Left lobe of liver (tissue), 2 donors: ENCODE data around the gene SOS1. TPM values are rescaled to one million over a fixed set of nuclear protein-coding genes. Genes with fewer than 3 reads are reported as not detected.

Source experiments
- ATAC-seq: fragments of 200-7000 bp; cut with Tn5 transposase; one replicate; pipeline ENCODE4 v1.9.1; 2020; ENCODE audit warnings: mild to moderate bottlenecking, moderate library complexity
- DNase-seq: peaks from one replicate; pipeline ENCODE4 v3.0.0-alpha.2; 2020; ENCODE audit warnings: low spot score
- total RNA-seq: library from RNA; stranded (reverse); gene quantifications from one replicate; pipeline ENCODE4 v1.2.1, GENCODE V29; 2021
- donor health status: DM: no; HTN: no; CAD: no; lungs with moderate emphysema.
- donor health status: DM: no; HTN: yes; CAD: no.

SOS1 gene
- total RNA-seq, 1 donor from 2014 or later, result 14.1 TPM

- no peak for DNase-seq
- ATAC-seq, result no peak
Measured at GRCh38 chr2:39050109-39050508, 70.7 kb downstream of the SOS1 start.

- DNase-seq, result no peak
- ATAC-seq, result no peak
Measured at GRCh38 chr2:39039072-39039471, 81.8 kb downstream of the SOS1 start.

GRCh38 chr2:39033980-39034379, 86.9 kb downstream of the SOS1 start:
- no peak for DNase-seq
- no peak for ATAC-seq

GRCh38 chr2:39027421-39027820, 93.4 kb downstream of the SOS1 start:
- ATAC-seq (no peak), DNase-seq (no peak)

- DNase-seq (no peak), ATAC-seq (no peak)
Measured at GRCh38 chr2:39024833-39025232, 96.0 kb downstream of the SOS1 start.

GRCh38 chr2:39023649-39024048, 97.2 kb downstream of the SOS1 start:
- DNase-seq (no peak), ATAC-seq (no peak)

GRCh38 chr2:39022642-39023235, 98.1 kb downstream of the SOS1 start:
- ATAC-seq (no peak), DNase-seq (no peak)

- ATAC-seq (no peak), DNase-seq (no peak)
Measured at GRCh38 chr2:39020383-39020782, 100.5 kb downstream of the SOS1 start.

GRCh38 chr2:39018638-39019037, 102.2 kb downstream of the SOS1 start:
- DNase-seq (no peak), ATAC-seq (no peak)

- ATAC-seq, result no peak
- no peak for DNase-seq
Measured at GRCh38 chr2:39017334-39017733, 103.5 kb downstream of the SOS1 start.

GRCh38 chr2:39015424-39015823, 105.4 kb downstream of the SOS1 start:
- ATAC-seq, result no peak
- DNase-seq, result no peak

GRCh38 chr2:39013871-39014270, 107.0 kb downstream of the SOS1 start:
- no peak for DNase-seq
- ATAC-seq, result no peak

- no peak for ATAC-seq
Measured at GRCh38 chr2:39008665-39009064, 112.2 kb downstream of the SOS1 start.

GRCh38 chr2:39007875-39008504, 112.9 kb downstream of the SOS1 start:
- no peak for DNase-seq
- no peak for ATAC-seq

More at GRCh38 chr2:39008665-39009064, 112.2 kb downstream of the SOS1 start:
- no peak for DNase-seq

- DNase-seq, result no peak
Measured at GRCh38 chr2:39000552-39000951, 120.3 kb downstream of the SOS1 start.

GRCh38 chr2:38997781-38998180, 123.1 kb downstream of the SOS1 start:
- no peak for ATAC-seq
- DNase-seq, result no peak

More at GRCh38 chr2:39000552-39000951, 120.3 kb downstream of the SOS1 start:
- no peak for ATAC-seq

GRCh38 chr2:38991899-38992298, 129.0 kb downstream of the SOS1 start:
- ATAC-seq (no peak), DNase-seq (no peak)

GRCh38 chr2:38988716-38989115, 132.1 kb downstream of the SOS1 start:
- ATAC-seq (no peak), DNase-seq (no peak)

GRCh38 chr2:38982498-38982897, 138.4 kb downstream of the SOS1 start:
- ATAC-seq (no peak), DNase-seq (no peak)

GRCh38 chr2:38981670-38982357, 139.0 kb downstream of the SOS1 start:
- no peak for DNase-seq
- no peak for ATAC-seq

- ATAC-seq, result no peak
- DNase-seq, result no peak
Measured at GRCh38 chr2:38981003-38981669, 139.7 kb downstream of the SOS1 start.

- DNase-seq (no peak), ATAC-seq (no peak)
Measured at GRCh38 chr2:38978908-38979307, 141.9 kb downstream of the SOS1 start.
